Breast epithelium (tissue), 3 donors: Measurements from ENCODE around the gene RERG.

Experiments
- POLR2A ChIP-seq: fragments of 450-650 bp; IDR thresholded peaks from one replicate; pipeline ENCODE4 v1.6.1; 2016; ENCODE audit warnings: antibody characterized with exemption, mild to moderate bottlenecking, moderate library complexity
- POLR2AphosphoS5 ChIP-seq, 3 donors: sonication (generic); formaldehyde crosslinking; IDR thresholded peaks; one replicate each; pipeline ENCODE4 v1.6.1; 2017; ENCODE audit warnings: antibody characterized with exemption in 3 of 3
- TF ChIP-seq, protein P1 (sequence below), 3 donors: fragments of 450-650 bp; IDR thresholded peaks; one replicate each; pipeline ENCODE4 v1.5.1; 2016 to 2017; ENCODE audit warnings: antibody characterized with exemption in 3 of 3, mild to moderate bottlenecking in 3 of 3, moderate library complexity in 3 of 3

DNA sequence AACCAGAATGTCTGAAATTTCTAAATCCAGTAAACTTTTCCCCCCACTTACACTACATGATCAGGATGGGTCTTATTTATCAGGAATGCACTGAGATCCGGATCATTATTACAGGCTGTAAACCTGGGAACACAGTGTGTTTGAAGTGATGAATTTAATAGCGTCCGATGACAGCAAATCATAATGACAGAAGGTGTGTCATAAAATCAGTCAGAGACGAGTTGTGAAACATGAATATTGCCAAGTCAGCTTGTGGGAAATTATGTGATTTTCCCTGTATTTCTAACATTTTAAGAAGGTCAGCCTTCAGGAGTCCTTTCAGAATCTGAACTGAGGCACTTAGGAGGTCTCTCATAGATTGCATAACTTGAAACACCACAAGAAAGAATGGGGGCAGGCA lies 36.7 kb downstream of the RERG start:
- TF ChIP-seq, protein P1, sequence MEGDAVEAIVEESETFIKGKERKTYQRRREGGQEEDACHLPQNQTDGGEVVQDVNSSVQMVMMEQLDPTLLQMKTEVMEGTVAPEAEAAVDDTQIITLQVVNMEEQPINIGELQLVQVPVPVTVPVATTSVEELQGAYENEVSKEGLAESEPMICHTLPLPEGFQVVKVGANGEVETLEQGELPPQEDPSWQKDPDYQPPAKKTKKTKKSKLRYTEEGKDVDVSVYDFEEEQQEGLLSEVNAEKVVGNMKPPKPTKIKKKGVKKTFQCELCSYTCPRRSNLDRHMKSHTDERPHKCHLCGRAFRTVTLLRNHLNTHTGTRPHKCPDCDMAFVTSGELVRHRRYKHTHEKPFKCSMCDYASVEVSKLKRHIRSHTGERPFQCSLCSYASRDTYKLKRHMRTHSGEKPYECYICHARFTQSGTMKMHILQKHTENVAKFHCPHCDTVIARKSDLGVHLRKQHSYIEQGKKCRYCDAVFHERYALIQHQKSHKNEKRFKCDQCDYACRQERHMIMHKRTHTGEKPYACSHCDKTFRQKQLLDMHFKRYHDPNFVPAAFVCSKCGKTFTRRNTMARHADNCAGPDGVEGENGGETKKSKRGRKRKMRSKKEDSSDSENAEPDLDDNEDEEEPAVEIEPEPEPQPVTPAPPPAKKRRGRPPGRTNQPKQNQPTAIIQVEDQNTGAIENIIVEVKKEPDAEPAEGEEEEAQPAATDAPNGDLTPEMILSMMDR (IDR thresholded peaks at IDR 0.05): no peak
- TF ChIP-seq POLR2AphosphoS5 (IDR thresholded peaks at IDR 0.05) (no peak), POLR2A (no peak)
